ENCODE results near the gene FAM83G. TPM values are rescaled to one million over a fixed set of nuclear protein-coding genes. Genes with fewer than 3 reads are reported as not detected.

The FAM83G gene
- total RNA-seq, 1 donor from 2014 or later = 1.8 TPM

GRCh38 chr17:18994631-18995030 lies 9.9 kb downstream of the FAM83G start:
- ATAC-seq (no peak), DNase-seq (ENCODE audit: low spot score) (no peak)
- intact Hi-C loops (cut with DNase I) = no loop called here

GRCh38 chr17:18993905-18994526 lies 10.5 kb downstream of the FAM83G start:
- ATAC-seq (no peak), DNase-seq (ENCODE audit: low spot score) (no peak)
- intact Hi-C loops (cut with DNase I) = no loop called here

- no peak for ATAC-seq
- intact Hi-C loops (cut with DNase I) = no loop called here
- DNase-seq (ENCODE audit: low spot score) = no peak
Observed at GRCh38 chr17:18992454-18993130, 12.0 kb downstream of the FAM83G start.

GRCh38 chr17:18991531-18992315 lies 12.8 kb downstream of the FAM83G start:
- ATAC-seq = no peak

GRCh38 chr17:18990331-18990730 lies 14.2 kb downstream of the FAM83G start:
- ATAC-seq = no peak
- intact Hi-C loops (cut with DNase I) = no loop called here

More at GRCh38 chr17:18991531-18992315, 12.8 kb downstream of the FAM83G start:
- intact Hi-C loops (cut with DNase I) = no loop called here
- no peak for DNase-seq (ENCODE audit: low spot score)

GRCh38 chr17:18988546-18989173 lies 15.9 kb downstream of the FAM83G start:
- intact Hi-C loops (cut with DNase I) = no loop called here
- ATAC-seq = no peak
- no peak for DNase-seq (ENCODE audit: low spot score)

More at GRCh38 chr17:18990331-18990730, 14.2 kb downstream of the FAM83G start:
- no peak for DNase-seq (ENCODE audit: low spot score)

GRCh38 chr17:18987862-18988545 lies 16.6 kb downstream of the FAM83G start:
- no peak for ATAC-seq
- intact Hi-C loops (cut with DNase I) = no loop called here
- DNase-seq (ENCODE audit: low spot score) = no peak

- intact Hi-C loops (cut with DNase I) = no loop called here
- ATAC-seq (no peak), DNase-seq (ENCODE audit: low spot score) (no peak)
Observed at GRCh38 chr17:18987230-18987610, 17.3 kb downstream of the FAM83G start.

GRCh38 chr17:18986541-18987229 lies 17.9 kb downstream of the FAM83G start:
- intact Hi-C loops (cut with DNase I) = no loop called here
- ATAC-seq = no peak
- no peak for DNase-seq (ENCODE audit: low spot score)

GRCh38 chr17:18985475-18985874 lies 19.1 kb downstream of the FAM83G start:
- intact Hi-C loops (cut with DNase I) = no loop called here
- DNase-seq (ENCODE audit: low spot score) (no peak), ATAC-seq (no peak)

- DNase-seq (ENCODE audit: low spot score) (no peak), ATAC-seq (no peak)
- intact Hi-C loops (cut with DNase I) = no loop called here
Observed at GRCh38 chr17:18984273-18985114, 20.1 kb downstream of the FAM83G start.

GRCh38 chr17:18981642-18982424 lies 22.7 kb downstream of the FAM83G start:
- ATAC-seq = no peak
- intact Hi-C loops (cut with DNase I) = no loop called here
- DNase-seq (ENCODE audit: low spot score) = no peak

GRCh38 chr17:18981335-18981641 lies 23.3 kb downstream of the FAM83G start:
- no peak for DNase-seq (ENCODE audit: low spot score)
- no peak for ATAC-seq
- intact Hi-C loops (cut with DNase I) = no loop called here

GRCh38 chr17:18980682-18981334 lies 23.8 kb downstream of the FAM83G start:
- intact Hi-C loops (cut with DNase I) = no loop called here
- DNase-seq (ENCODE audit: low spot score) = no peak
- ATAC-seq = no peak

GRCh38 chr17:18978655-18979054 lies 25.9 kb downstream of the FAM83G start:
- no peak for DNase-seq (ENCODE audit: low spot score)
- intact Hi-C loops (cut with DNase I) = no loop called here
- ATAC-seq = no peak

GRCh38 chr17:18978050-18978449 lies 26.5 kb downstream of the FAM83G start:
- intact Hi-C loops (cut with DNase I) = no loop called here
- ATAC-seq (peak; percentile 19), DNase-seq (ENCODE audit: low spot score) (no peak)

- intact Hi-C loops (cut with DNase I) = no loop called here
- no peak for ATAC-seq
- no peak for DNase-seq (ENCODE audit: low spot score)
Observed at GRCh38 chr17:18977646-18978045, 26.9 kb downstream of the FAM83G start.

All from sciatic nerve (tissue), 2 donors.